Spleen (tissue), 7 donors: ENCODE measurements around the gene ADGRV1.

ENCODE experiments used
- POLR2A ChIP-seq, 3 donors: fragments of 450-650 bp; IDR thresholded peaks; one replicate each; pipeline ENCODE4 v1.5.1; 2017; ENCODE audit warnings: antibody characterized with exemption in 3 of 3, mild to moderate bottlenecking in 1 of 3
- TF ChIP-seq, protein P1 (sequence below), 11 experiments: fragments of 200-600 bp in 7 of 11; fragments of 450-650 bp in 4 of 11; sonication (generic) in 4 of 11; IDR thresholded peaks in 8 of 11; conservative IDR thresholded peaks in 3 of 11; 1 replicate in 7 of 11; 2 replicates in 4 of 11; pipeline versions ENCODE4 v1.4.0 to v1.8.0; 2016 to 2021; ENCODE audit warnings: antibody characterized with exemption in 11 of 11, inconsistent platforms in 4 of 11, mild to moderate bottlenecking in 1 of 11
- donor health status: DM: no; HTN: no; CAD: no; lungs with moderate emphysema.
- donor health status: DM: no; HTN: no; CAD: no.
- donor health status: DM: no; HTN: no; CAD: no.

GRCh38 chr5:90885180-90885868, 326.7 kb downstream of the ADGRV1 start:
- TF ChIP-seq, protein P1, sequence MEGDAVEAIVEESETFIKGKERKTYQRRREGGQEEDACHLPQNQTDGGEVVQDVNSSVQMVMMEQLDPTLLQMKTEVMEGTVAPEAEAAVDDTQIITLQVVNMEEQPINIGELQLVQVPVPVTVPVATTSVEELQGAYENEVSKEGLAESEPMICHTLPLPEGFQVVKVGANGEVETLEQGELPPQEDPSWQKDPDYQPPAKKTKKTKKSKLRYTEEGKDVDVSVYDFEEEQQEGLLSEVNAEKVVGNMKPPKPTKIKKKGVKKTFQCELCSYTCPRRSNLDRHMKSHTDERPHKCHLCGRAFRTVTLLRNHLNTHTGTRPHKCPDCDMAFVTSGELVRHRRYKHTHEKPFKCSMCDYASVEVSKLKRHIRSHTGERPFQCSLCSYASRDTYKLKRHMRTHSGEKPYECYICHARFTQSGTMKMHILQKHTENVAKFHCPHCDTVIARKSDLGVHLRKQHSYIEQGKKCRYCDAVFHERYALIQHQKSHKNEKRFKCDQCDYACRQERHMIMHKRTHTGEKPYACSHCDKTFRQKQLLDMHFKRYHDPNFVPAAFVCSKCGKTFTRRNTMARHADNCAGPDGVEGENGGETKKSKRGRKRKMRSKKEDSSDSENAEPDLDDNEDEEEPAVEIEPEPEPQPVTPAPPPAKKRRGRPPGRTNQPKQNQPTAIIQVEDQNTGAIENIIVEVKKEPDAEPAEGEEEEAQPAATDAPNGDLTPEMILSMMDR (IDR thresholded peaks at IDR 0.05 in 8 of 11, conservative IDR thresholded peaks at IDR 0.05 in 3 of 11): no peak
- TF ChIP-seq POLR2A (IDR thresholded peaks at IDR 0.05): no peak
